ENCODE results near the gene ACTL9. TPM values are rescaled to one million over a fixed set of nuclear protein-coding genes. Genes with fewer than 3 reads are reported as not detected.

ACTL9 gene
- total and polyA plus RNA-seq, 5 donors from 2014 or later, result not detected

- no peaks in the 10 kb centered on the region for H3K36me3 Mint-ChIP-seq
Measured at GRCh38 chr19:8657869-8658268, 40.7 kb downstream of the ACTL9 start.

GRCh38 chr19:8655340-8655709 is 43.3 kb downstream of the ACTL9 start:
- peaks cover 6% of the 10 kb centered on the region for H3K27me3 Mint-ChIP-seq
- H3K4me1 ChIP-seq (ENCODE audit: control insufficient read depth, insufficient read depth, low read length, poor library complexity, severe bottlenecking), result peaks cover 9% of the 10 kb centered on the region
- no peak overlapping the region for H3K4me3 ChIP-seq (ENCODE audit: low read depth, low read length)

More at GRCh38 chr19:8657869-8658268, 40.7 kb downstream of the ACTL9 start:
- Mint-ChIP-seq H3K9me3 (no peaks in the 10 kb centered on the region), H3K27me3 (peaks cover 6% of the 10 kb centered on the region), H3K4me3 (no peak overlapping the region), H3K27ac (no peak overlapping the region), H3K4me1 (peaks cover 0 to 15% (median 9%) of the 10 kb centered on the region in 4 donors)
- no peaks in the 10 kb centered on the region for H3K27me3 ChIP-seq (ENCODE audit: control insufficient read depth, insufficient read depth, low read length)
- H3K36me3 ChIP-seq (ENCODE audit: control insufficient read depth, insufficient read depth, low read length), result no peaks in the 10 kb centered on the region
- no peak for DNase-seq
- H3K27ac ChIP-seq (ENCODE audit: insufficient read depth, low read length, poor library complexity, severe bottlenecking), result no peak overlapping the region
- no peaks in the 10 kb centered on the region for H3K9me3 ChIP-seq (ENCODE audit: control insufficient read depth in 2 of 2, low read length in 2 of 2)
- H3K4me1 ChIP-seq (ENCODE audit: control insufficient read depth, insufficient read depth, low read length, poor library complexity, severe bottlenecking), result peaks cover 9% of the 10 kb centered on the region
- no peak overlapping the region for H3K4me3 ChIP-seq (ENCODE audit: low read depth, low read length)
- no peak for ATAC-seq (ENCODE audit: low read depth in 2 of 2)

GRCh38 chr19:8654591-8655339 is 43.8 kb downstream of the ACTL9 start:
- Mint-ChIP-seq H3K4me3 (peak overlapping the region in 3 of 4 donors; percentile 66 to 82 (median 78)), H3K27ac (no peak overlapping the region), H3K27me3 (peaks cover 6% of the 10 kb centered on the region), H3K4me1 (peaks cover 0 to 13% (median 9%) of the 10 kb centered on the region in 4 donors), H3K9me3 (no peaks in the 10 kb centered on the region), H3K36me3 (no peaks in the 10 kb centered on the region)
- H3K36me3 ChIP-seq (ENCODE audit: control insufficient read depth, insufficient read depth, low read length), result no peaks in the 10 kb centered on the region
- H3K9me3 ChIP-seq (ENCODE audit: control insufficient read depth in 2 of 2, low read length in 2 of 2), result no peaks in the 10 kb centered on the region
- no peaks in the 10 kb centered on the region for H3K27me3 ChIP-seq (ENCODE audit: control insufficient read depth, insufficient read depth, low read length)
- DNase-seq, result peak; percentile 37 to 64 (median 62)
- H3K4me3 ChIP-seq (ENCODE audit: low read depth, low read length), result peak overlapping the region; percentile 26
- peaks cover 9% of the 10 kb centered on the region for H3K4me1 ChIP-seq (ENCODE audit: control insufficient read depth, insufficient read depth, low read length, poor library complexity, severe bottlenecking)
- ATAC-seq (ENCODE audit: low read depth in 2 of 2), result peak in 1 of 2 donors; percentile 70
- no peak overlapping the region for H3K27ac ChIP-seq (ENCODE audit: insufficient read depth, low read length, poor library complexity, severe bottlenecking)

More at GRCh38 chr19:8655340-8655709, 43.3 kb downstream of the ACTL9 start:
- Mint-ChIP-seq H3K36me3 (no peaks in the 10 kb centered on the region), H3K4me1 (peaks cover 0 to 13% (median 9%) of the 10 kb centered on the region in 4 donors), H3K27ac (no peak overlapping the region), H3K4me3 (no peak overlapping the region), H3K9me3 (no peaks in the 10 kb centered on the region)
- H3K27ac ChIP-seq (ENCODE audit: insufficient read depth, low read length, poor library complexity, severe bottlenecking), result no peak overlapping the region
- H3K27me3 ChIP-seq (ENCODE audit: control insufficient read depth, insufficient read depth, low read length), result no peaks in the 10 kb centered on the region
- H3K9me3 ChIP-seq (ENCODE audit: control insufficient read depth in 2 of 2, low read length in 2 of 2), result no peaks in the 10 kb centered on the region
- no peaks in the 10 kb centered on the region for H3K36me3 ChIP-seq (ENCODE audit: control insufficient read depth, insufficient read depth, low read length)
- peak in 2 of 3 donors; percentile 11 to 34 for DNase-seq
- peak; percentile 42 to 47 for ATAC-seq (ENCODE audit: low read depth in 2 of 2)

GRCh38 chr19:8648240-8648639 is 50.4 kb downstream of the ACTL9 start:
- no peak overlapping the region for H3K27ac ChIP-seq (ENCODE audit: insufficient read depth, low read length, poor library complexity, severe bottlenecking)
- no peaks in the 10 kb centered on the region for H3K9me3 ChIP-seq (ENCODE audit: control insufficient read depth in 2 of 2, low read length in 2 of 2)
- no peaks in the 10 kb centered on the region for H3K4me1 ChIP-seq (ENCODE audit: control insufficient read depth, insufficient read depth, low read length, poor library complexity, severe bottlenecking)
- peaks cover 9% of the 10 kb centered on the region for H3K27me3 Mint-ChIP-seq
- no peak for ATAC-seq (ENCODE audit: low read depth in 2 of 2)
- H3K36me3 ChIP-seq (ENCODE audit: control insufficient read depth, insufficient read depth, low read length), result no peaks in the 10 kb centered on the region
- no peak overlapping the region for H3K27ac Mint-ChIP-seq
- H3K27me3 ChIP-seq (ENCODE audit: control insufficient read depth, insufficient read depth, low read length), result peaks cover 4% of the 10 kb centered on the region
- no peaks in the 10 kb centered on the region for H3K9me3 Mint-ChIP-seq
- no peak overlapping the region for H3K4me3 Mint-ChIP-seq
- no peaks in the 10 kb centered on the region for H3K36me3 Mint-ChIP-seq
- no peak for DNase-seq
- no peak overlapping the region for H3K4me3 ChIP-seq (ENCODE audit: low read depth, low read length)
- H3K4me1 Mint-ChIP-seq, result no peaks in the 10 kb centered on the region

Other genes starting within 250 kb of the ACTL9 start
- 3.7 TPM for gene PRAM1, start 196.2 kb downstream of the ACTL9 start, total RNA-seq
- gene PRAM1, start 196.2 kb downstream of the ACTL9 start, polyA plus RNA-seq, result under 1 TPM in 2 of 4 donors, not detected in 2; 0.06 to 0.21 TPM
- 35.1 TPM for gene ZNF414, start 184.6 kb downstream of the ACTL9 start, total RNA-seq
- gene ZNF414, start 184.6 kb downstream of the ACTL9 start, polyA plus RNA-seq, result 10 to 100 TPM in 3 of 4 donors, 1 to 10 TPM in 1; 9.7 to 15.0 (median 12.6) TPM
- 289 TPM for gene MYO1F, start 121.4 kb downstream of the ACTL9 start, total RNA-seq
- gene MYO1F, start 121.4 kb downstream of the ACTL9 start, polyA plus RNA-seq, result 10 to 100 TPM; 45.3 to 79.3 (median 61.5) TPM
- gene ADAMTS10, start 88.1 kb downstream of the ACTL9 start, total RNA-seq, result 17.9 TPM
- gene ADAMTS10, start 88.1 kb downstream of the ACTL9 start, polyA plus RNA-seq, result 1 to 10 TPM in 1 of 4 donors, under 1 TPM in 3; 0.42 to 1.2 (median 0.52) TPM
- gene NFILZ, start 68.2 kb downstream of the ACTL9 start, total RNA-seq, result not detected
- gene NFILZ, start 68.2 kb downstream of the ACTL9 start, polyA plus RNA-seq, result not detected
- gene OR2Z1, start 22.8 kb upstream of the ACTL9 start, total RNA-seq, result not detected
- not detected for gene OR2Z1, start 22.8 kb upstream of the ACTL9 start, polyA plus RNA-seq
- 22.9 TPM for gene ZNF558, start 133.5 kb upstream of the ACTL9 start, total RNA-seq
- 10 to 100 TPM in 1 of 4 donors, 1 to 10 TPM in 3; 6.1 to 11.2 (median 6.7) TPM for gene ZNF558, start 133.5 kb upstream of the ACTL9 start, polyA plus RNA-seq
- not detected for gene MBD3L1, start 133.6 kb upstream of the ACTL9 start, total RNA-seq
- gene MBD3L1, start 133.6 kb upstream of the ACTL9 start, polyA plus RNA-seq, result not detected